Breast epithelium (tissue), 4 donors: ENCODE results near the gene LRRC36. TPM values are rescaled to one million over a fixed set of nuclear protein-coding genes. Genes with fewer than 3 reads are reported as not detected.

Source experiments
- DNase-seq, 2 donors: peaks; one replicate each; pipeline ENCODE4 v3.0.0-alpha.2; 2019; ENCODE audit warnings: low spot score in 2 of 2
- H3K27ac ChIP-seq, 2 donors: fragments of 200-600 bp; sonication (generic) in 1 of 2; one replicate each; pipeline ENCODE4 v1.5.1; 2016 to 2019; ENCODE audit warnings: mild to moderate bottlenecking in 1 of 2
- H3K27me3 ChIP-seq, 2 donors: fragments of 200-600 bp; sonication (generic) in 1 of 2; one replicate each; pipeline versions ENCODE4 v1.5.1 to v1.6.0; 2017 to 2019; ENCODE audit warnings: control low read depth in 1 of 2, mild to moderate bottlenecking in 1 of 2
- H3K36me3 ChIP-seq: fragments of 200-600 bp; one replicate; pipeline ENCODE4 v1.5.1; 2019
- H3K4me1 ChIP-seq, 2 donors: fragments of 200-600 bp; sonication (generic); one replicate each; pipeline ENCODE4 v1.5.1; 2016 to 2019; ENCODE audit warnings: control low read depth in 1 of 2
- H3K4me3 ChIP-seq, 3 donors: fragments of 200-600 bp; sonication (generic); 1 replicate in 2 of 3; 2 replicates in 1 of 3; pipeline ENCODE4 v1.5.1; 2016 to 2019; ENCODE audit warnings: mild to moderate bottlenecking in 3 of 3, moderate library complexity in 2 of 3
- H3K9me3 ChIP-seq, 2 donors: fragments of 200-600 bp; sonication (generic) in 1 of 2; one replicate each; pipeline ENCODE4 v1.5.1; 2016 to 2019; ENCODE audit warnings: control low read depth in 1 of 2
- CTCF ChIP-seq, 3 donors: fragments of 450-650 bp; IDR thresholded peaks; one replicate each; pipeline ENCODE4 v1.5.1; 2016 to 2017; ENCODE audit warnings: antibody characterized with exemption in 3 of 3, mild to moderate bottlenecking in 3 of 3, moderate library complexity in 3 of 3
- POLR2A ChIP-seq: fragments of 450-650 bp; IDR thresholded peaks from one replicate; pipeline ENCODE4 v1.6.1; 2016; ENCODE audit warnings: antibody characterized with exemption, mild to moderate bottlenecking, moderate library complexity
- POLR2AphosphoS5 ChIP-seq, 3 donors: sonication (generic); formaldehyde crosslinking; IDR thresholded peaks; one replicate each; pipeline ENCODE4 v1.6.1; 2017; ENCODE audit warnings: antibody characterized with exemption in 3 of 3
- intact Hi-C: fragments of 100-400 bp; cut with DNase I; formaldehyde crosslinking; loops from one replicate; pipeline ENCODE4 v1.15.1; 2023; ENCODE audit warnings: low total_unique reads
- total RNA-seq, 3 donors: library from RNA; depleted of rRNA; stranded (reverse); fragments of >200 nt; gene quantifications; one replicate each; pipeline ENCODE4 v1.1.0, GENCODE V29; 2016

Gene LRRC36
- total RNA-seq, 3 donors from 2014 or later: 0.16 to 3.3 (median 0.59) TPM

DNA sequence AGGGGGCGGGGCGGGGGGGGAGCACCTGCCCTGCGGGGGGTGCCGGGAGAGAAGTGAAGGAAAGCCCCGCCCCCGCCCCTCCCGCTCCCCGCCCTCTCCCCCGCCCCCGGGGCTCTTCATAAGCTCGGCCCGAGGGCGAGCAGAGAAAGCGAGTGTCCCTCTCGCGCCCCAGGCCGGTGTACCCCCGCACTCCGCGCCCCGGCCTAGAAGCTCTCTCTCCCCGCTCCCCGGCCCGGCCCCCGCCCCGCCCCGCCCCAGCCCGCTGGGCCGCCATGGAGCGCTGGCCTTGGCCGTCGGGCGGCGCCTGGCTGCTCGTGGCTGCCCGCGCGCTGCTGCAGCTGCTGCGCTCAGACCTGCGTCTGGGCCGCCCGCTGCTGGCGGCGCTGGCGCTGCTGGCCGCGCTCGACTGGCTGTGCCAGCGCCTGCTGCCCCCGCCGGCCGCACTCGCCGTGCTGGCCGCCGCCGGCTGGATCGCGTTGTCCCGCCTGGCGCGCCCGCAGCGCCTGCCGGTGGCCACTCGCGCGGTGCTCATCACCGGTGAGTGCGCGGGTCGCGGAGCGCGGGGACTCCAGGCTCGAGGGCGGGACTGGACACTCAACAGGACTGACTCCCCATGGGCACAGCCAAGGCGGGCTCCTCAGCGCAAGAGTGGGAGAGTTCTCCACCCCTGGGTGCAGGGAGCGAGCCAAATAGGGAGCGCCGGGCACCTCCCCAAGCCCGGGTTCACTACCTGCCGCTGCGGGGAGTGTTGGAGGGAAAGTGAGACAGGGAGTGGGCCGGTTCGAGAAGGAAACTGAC, 104.6 kb downstream of the LRRC36 start, which contains the start of gene HSD11B2:
HSD11B2 (plus strand) TSS at position 145 of the 798 bp plus-strand sequence; CDS start at position 273, 128 bp downstream.
- Histone ChIP-seq H3K36me3 (no peaks in the 10 kb centered on the region), H3K9me3 (no peaks in the 10 kb centered on the region), H3K27ac (peak within 1 kb of the TSS; percentile 79 to 88), H3K27me3 (no peaks in the 10 kb centered on the region), H3K4me3 (peak within 1 kb of the TSS; percentile 32 to 81 (median 58)), H3K4me1 (peaks cover 4 to 14% of the 10 kb centered on the region in 2 donors)
- DNase-seq: peak in 1 of 2 donors; percentile 41
- TF ChIP-seq CTCF (IDR thresholded peaks at IDR 0.05): no peak
- no peak for TF ChIP-seq POLR2A
- TF ChIP-seq POLR2AphosphoS5 (IDR thresholded peaks at IDR 0.05): no peak
- intact Hi-C loops: no loop called here

DNA sequence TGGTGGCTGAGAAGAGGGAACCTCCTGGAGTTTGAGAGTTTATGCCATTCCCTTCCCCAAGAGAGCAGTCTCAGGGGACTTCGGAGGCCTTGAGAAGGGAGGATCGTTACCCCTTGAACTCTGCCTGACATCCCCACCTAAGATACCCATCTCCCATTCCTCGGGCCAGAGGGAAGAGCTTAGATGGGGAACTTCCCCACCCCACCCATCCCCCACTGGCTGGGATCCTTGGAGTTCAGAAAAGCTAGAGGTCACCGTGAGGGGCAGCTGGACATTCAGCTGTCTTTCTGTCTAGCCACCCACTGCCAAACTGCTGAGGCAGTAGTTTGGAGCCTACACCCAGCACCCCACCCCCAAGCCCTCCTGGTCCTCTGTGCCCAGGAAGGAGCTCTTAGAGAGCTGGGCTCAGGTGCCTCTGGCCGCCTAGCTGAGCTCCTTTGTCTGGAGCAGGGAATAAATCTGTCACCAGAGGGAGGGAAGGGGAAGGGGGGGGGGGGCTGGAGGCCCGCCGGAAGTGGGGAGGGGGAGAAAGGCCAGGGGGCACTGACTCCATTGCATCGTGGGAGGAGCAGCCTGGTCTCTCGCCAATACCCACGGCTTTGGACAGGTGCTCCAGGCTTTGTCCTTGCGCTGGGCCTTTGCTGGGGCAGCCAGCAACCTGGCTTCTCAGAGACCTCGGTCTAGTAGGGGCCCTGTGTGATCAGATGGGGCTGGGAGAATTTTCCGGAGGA, 105.3 kb downstream of the LRRC36 start:
- H3K4me1 ChIP-seq: peaks cover 4 to 14% of the 10 kb centered on the region in 2 donors
- no peaks in the 10 kb centered on the region for H3K27me3 ChIP-seq
- intact Hi-C loops: no loop called here
- DNase-seq: no peak
- H3K27ac ChIP-seq: peak overlapping the region; percentile 79 to 88
- H3K9me3 ChIP-seq: no peaks in the 10 kb centered on the region
- no peak for TF ChIP-seq POLR2A
- no peak for TF ChIP-seq CTCF (IDR thresholded peaks at IDR 0.05)
- TF ChIP-seq POLR2AphosphoS5 (IDR thresholded peaks at IDR 0.05): no peak
- H3K36me3 ChIP-seq: no peaks in the 10 kb centered on the region
- peak overlapping the region; percentile 32 to 81 (median 58) for H3K4me3 ChIP-seq

- TF ChIP-seq CTCF (IDR thresholded peaks at IDR 0.05) (no peak), POLR2A (no peak), POLR2AphosphoS5 (IDR thresholded peaks at IDR 0.05) (no peak)
- no peaks in the 10 kb centered on the region for H3K9me3 ChIP-seq
- H3K36me3 ChIP-seq: no peaks in the 10 kb centered on the region
- H3K27me3 ChIP-seq: no peaks in the 10 kb centered on the region
- H3K27ac ChIP-seq: peak overlapping the region; percentile 79 to 88
- peaks cover 4 to 14% of the 10 kb centered on the region in 2 donors for H3K4me1 ChIP-seq
- intact Hi-C loops: no loop called here
- DNase-seq: no peak
- H3K4me3 ChIP-seq: peak overlapping the region in 2 of 3 donors; percentile 58 to 81
Measured at GRCh38 chr16:67432506-67432890, 105.9 kb downstream of the LRRC36 start.

- Histone ChIP-seq H3K36me3 (no peaks in the 10 kb centered on the region), H3K27me3 (no peaks in the 10 kb centered on the region), H3K4me1 (peaks cover 0 to 7% of the 10 kb centered on the region in 2 donors), H3K9me3 (no peaks in the 10 kb centered on the region), H3K27ac (peak overlapping the region; percentile 79 to 88), H3K4me3 (peak overlapping the region in 1 of 3 donors; percentile 58)
- TF ChIP-seq POLR2AphosphoS5 (IDR thresholded peaks at IDR 0.05) (no peak), POLR2A (no peak), CTCF (IDR thresholded peaks at IDR 0.05) (no peak)
- intact Hi-C loops: no loop called here
- no peak for DNase-seq
Measured at GRCh38 chr16:67433131-67433719, 106.6 kb downstream of the LRRC36 start.

Other genes with a start within 250 kb of the LRRC36 start
- gene PHAF1, start 216.9 kb upstream of the LRRC36 start, total RNA-seq: 10 to 100 TPM; 17.8 to 31.8 (median 27.1) TPM
- 10 to 100 TPM in 2 of 3 donors, 1 to 10 TPM in 1; 7.8 to 13.3 (median 11.1) TPM for gene B3GNT9, start 175.8 kb upstream of the LRRC36 start, total RNA-seq
- 10 to 100 TPM; 35.1 to 42.6 (median 36.4) TPM for gene TRADD, start 166.9 kb upstream of the LRRC36 start, total RNA-seq
- gene FBXL8, start 166.9 kb upstream of the LRRC36 start, total RNA-seq: 10 to 100 TPM; 19.5 to 60.0 (median 40.1) TPM
- 100 to 1,000 TPM in 1 of 3 donors, 10 to 100 TPM in 2; 46.9 to 113 (median 62.5) TPM for gene HSF4, start 162.1 kb upstream of the LRRC36 start, total RNA-seq
- 10 to 100 TPM; 39.7 to 87.7 (median 45.9) TPM for gene NOL3, start 156.3 kb upstream of the LRRC36 start, total RNA-seq
- gene MATCAP1, start 142.9 kb upstream of the LRRC36 start, total RNA-seq: 10 to 100 TPM; 10.9 to 13.4 (median 11.6) TPM
- 1 to 10 TPM; 1.1 to 3.6 (median 2.2) TPM for gene EXOC3L1, start 136.7 kb upstream of the LRRC36 start, total RNA-seq
- 10 to 100 TPM; 74.1 to 86.9 (median 76.1) TPM for gene E2F4, start 134.7 kb upstream of the LRRC36 start, total RNA-seq
- 10 to 100 TPM in 2 of 3 donors, 1 to 10 TPM in 1; 1.1 to 35.0 (median 19.7) TPM for gene ELMO3, start 127.7 kb upstream of the LRRC36 start, total RNA-seq
- 10 to 100 TPM; 35.2 to 46.2 (median 44.2) TPM for gene TMEM208, start 99.7 kb upstream of the LRRC36 start, total RNA-seq
- 10 to 100 TPM; 19.3 to 25.9 (median 22.6) TPM for gene FHOD1, start 79.3 kb upstream of the LRRC36 start, total RNA-seq
- gene SLC9A5, start 77.8 kb upstream of the LRRC36 start, total RNA-seq: 1 to 10 TPM in 2 of 3 donors, under 1 TPM in 1; 0.96 to 2.3 (median 1.3) TPM
- 10 to 100 TPM; 15.0 to 26.2 (median 19.8) TPM for gene PLEKHG4, start 47.3 kb upstream of the LRRC36 start, total RNA-seq
- 1 to 10 TPM in 1 of 3 donors, not detected in 2; 1.0 TPM for gene KCTD19, start 74 bp upstream of the LRRC36 start, total RNA-seq
- 1 to 10 TPM; 1.3 to 6.9 (median 3.6) TPM for gene TPPP3, start 66.7 kb downstream of the LRRC36 start, total RNA-seq
- gene ZDHHC1, start 89.7 kb downstream of the LRRC36 start, total RNA-seq: 10 to 100 TPM; 17.4 to 20.3 (median 19.3) TPM
- 10 to 100 TPM in 2 of 3 donors, under 1 TPM in 1; 0.32 to 66.9 (median 10.2) TPM for gene HSD11B2, start 104.3 kb downstream of the LRRC36 start, total RNA-seq
- 100 to 1,000 TPM; 101 to 122 (median 104) TPM for gene ATP6V0D1, start 154.3 kb downstream of the LRRC36 start, total RNA-seq
- not detected for gene AGRP, start 156.7 kb downstream of the LRRC36 start, total RNA-seq
- gene RIPOR1, start 202.0 kb downstream of the LRRC36 start, total RNA-seq: 10 to 100 TPM; 32.0 to 50.5 (median 33.4) TPM
- gene CTCF, start 235.7 kb downstream of the LRRC36 start, total RNA-seq: 10 to 100 TPM; 27.8 to 51.7 (median 38.0) TPM